Endodermal cell (in vitro differentiated cells): Measurements from ENCODE around the gene PPRC1. TPM values are rescaled to one million over a fixed set of nuclear protein-coding genes. Genes with fewer than 3 reads are reported as not detected.

Source experiments
- DNase-seq: peaks from one replicate; pipeline ENCODE4 v3.0.0-alpha.2; 2017
- H3K27ac ChIP-seq: 2 replicates; pipeline ENCODE4 v1.5.1; 2013; ENCODE audit warnings: mild to moderate bottlenecking, low read depth, low read length, moderate library complexity
- H3K27me3 ChIP-seq: 2 replicates; pipeline ENCODE4 v1.6.1; 2013; ENCODE audit warnings: mild to moderate bottlenecking, low read length, moderate library complexity; ENCODE audit not compliant: insufficient read depth, control insufficient read depth, poor library complexity, severe bottlenecking
- H3K36me3 ChIP-seq: 2 replicates; pipeline ENCODE4 v1.7.0; 2013; ENCODE audit warnings: mild to moderate bottlenecking, low read length, moderate library complexity; ENCODE audit not compliant: control insufficient read depth, insufficient read depth
- H3K4me1 ChIP-seq: one replicate; pipeline ENCODE4 v1.7.0; 2013; ENCODE audit warnings: low read length; ENCODE audit not compliant: control insufficient read depth, insufficient read depth
- H3K4me3 ChIP-seq: 2 replicates; pipeline ENCODE4 v1.5.1; 2013; ENCODE audit warnings: mild to moderate bottlenecking, low read length, moderate library complexity
- H3K9ac ChIP-seq: 2 replicates; pipeline ENCODE4 v1.6.1; 2013; ENCODE audit warnings: mild to moderate bottlenecking, low read length, moderate library complexity; ENCODE audit not compliant: poor library complexity, severe bottlenecking; ENCODE audit errors: extremely low read depth
- H3K9me3 ChIP-seq: 2 replicates; pipeline ENCODE4 v1.6.1; 2013; ENCODE audit warnings: mild to moderate bottlenecking, low read length, moderate library complexity; ENCODE audit not compliant: control insufficient read depth
- H3K27ac Mint-ChIP-seq: 2 replicates; pipeline ENCODE4 v1.8.0; 2020; ENCODE audit warnings: mixed read lengths
- H3K27me3 Mint-ChIP-seq: 2 replicates; pipeline ENCODE4 v1.8.0; 2021; ENCODE audit warnings: mild to moderate bottlenecking, mixed read lengths; ENCODE audit not compliant: insufficient read depth
- H3K36me3 Mint-ChIP-seq: 2 replicates; pipeline ENCODE4 v1.8.0; 2020; ENCODE audit warnings: low read depth, mixed read lengths
- H3K4me1 Mint-ChIP-seq: 2 replicates; pipeline ENCODE4 v1.8.0; 2020; ENCODE audit warnings: mixed read lengths
- H3K4me3 Mint-ChIP-seq: 2 replicates; pipeline ENCODE4 v1.8.0; 2020; ENCODE audit warnings: mild to moderate bottlenecking, moderate library complexity, mixed read lengths
- H3K9me3 Mint-ChIP-seq: 2 replicates; pipeline ENCODE4 v1.8.0; 2020; ENCODE audit warnings: mild to moderate bottlenecking, mixed read lengths
- CTCF ChIP-seq: fragments of 200-600 bp; sonication (generic); conservative IDR thresholded peaks from 2 replicates; pipeline ENCODE4 v1.5.0; 2021; ENCODE audit warnings: antibody characterized with exemption, mild to moderate bottlenecking
- WGBS, 2 experiments: methylation state at CpG; one replicate each; pipeline versions ENCODE4 v1.1.5 to v1.1.7; 2013; ENCODE audit warnings: missing lambda C conversion rate in 2 of 2, mixed read lengths in 1 of 2; ENCODE audit not compliant: insufficient coverage in 1 of 2, insufficient read length in 1 of 2; 5-methylcytosine and 5-hydroxymethylcytosine counted together
- total RNA-seq, 2 donors: library from RNA; stranded (reverse); fragmentation: NEBNext Ultra II Directional in 1 of 2; extraction: Animal tissue kit (Norgen Biotek cat#: 25700) in 1 of 2; gene quantifications; 2 replicates in 1 of 2; 3 replicates in 1 of 2; pipeline ENCODE4 v1.2.1, GENCODE V29; 2021

Gene PPRC1
- total RNA-seq, 2 donors from 2014 or later: 44.5 to 44.7 TPM

DNA sequence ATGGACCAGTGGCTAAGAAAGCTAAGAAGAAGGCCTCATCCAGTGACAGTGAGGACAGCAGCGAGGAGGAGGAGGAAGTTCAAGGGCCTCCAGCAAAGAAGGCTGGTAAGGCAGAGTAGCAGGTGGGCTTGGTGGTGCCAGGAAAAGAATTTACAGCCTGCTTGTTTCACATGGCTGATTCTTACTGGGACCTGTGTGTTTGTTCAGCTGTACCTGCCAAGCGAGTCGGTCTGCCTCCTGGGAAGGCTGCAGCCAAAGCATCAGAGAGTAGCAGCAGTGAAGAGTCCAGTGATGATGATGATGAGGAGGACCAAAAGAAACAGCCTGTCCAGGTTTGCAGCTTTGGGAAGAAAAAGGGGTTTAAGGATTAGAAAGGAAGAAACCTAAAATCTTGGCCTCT is 24.4 kb downstream of the PPRC1 start:
- no peak overlapping the region for H3K27ac Mint-ChIP-seq
- H3K4me1 Mint-ChIP-seq: peaks cover 6% of the 10 kb centered on the region
- H3K27ac ChIP-seq: no peak overlapping the region
- no peak overlapping the region for H3K4me3 Mint-ChIP-seq
- H3K9ac ChIP-seq: no peak overlapping the region
- H3K27me3 Mint-ChIP-seq: no peaks in the 10 kb centered on the region
- H3K27me3 ChIP-seq: no peaks in the 10 kb centered on the region
- DNase-seq: no peak
- 93 to 97% methylated on average over 3 of the region's 3 CpGs for WGBS, 2 experiments
- H3K9me3 Mint-ChIP-seq: no peaks in the 10 kb centered on the region
- peaks cover 75% of the 10 kb centered on the region for H3K36me3 Mint-ChIP-seq
- no peak overlapping the region for H3K4me3 ChIP-seq
- peaks cover 70% of the 10 kb centered on the region for H3K36me3 ChIP-seq
- H3K9me3 ChIP-seq: no peaks in the 10 kb centered on the region
- peaks cover 3% of the 10 kb centered on the region for H3K4me1 ChIP-seq
- TF ChIP-seq CTCF: no peak

DNA sequence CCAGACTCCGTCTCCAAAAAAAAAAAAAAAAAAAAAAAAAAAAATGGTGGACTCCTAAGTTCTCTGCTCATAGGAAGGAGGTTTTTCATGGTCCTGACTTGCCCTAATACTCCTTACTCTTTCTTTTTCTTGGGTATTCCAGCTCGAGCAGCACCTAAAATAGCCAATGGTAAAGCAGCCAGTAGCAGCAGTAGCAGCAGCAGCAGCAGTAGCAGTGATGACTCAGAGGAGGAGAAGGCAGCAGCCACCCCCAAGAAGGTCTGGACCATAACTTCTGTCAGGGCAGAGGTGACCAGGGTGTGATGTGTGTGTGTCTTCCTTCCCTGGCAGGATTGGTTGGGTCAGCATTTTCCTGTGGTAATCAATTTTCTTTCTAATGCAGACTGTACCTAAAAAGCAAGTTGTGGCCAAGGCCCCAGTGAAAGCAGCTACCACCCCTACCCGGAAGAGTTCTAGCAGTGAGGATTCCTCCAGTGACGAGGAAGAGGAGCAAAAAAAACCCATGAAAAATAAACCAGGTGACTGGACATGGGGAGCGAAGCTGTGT is 26.3 kb downstream of the PPRC1 start:
- no peak for DNase-seq

DNA sequence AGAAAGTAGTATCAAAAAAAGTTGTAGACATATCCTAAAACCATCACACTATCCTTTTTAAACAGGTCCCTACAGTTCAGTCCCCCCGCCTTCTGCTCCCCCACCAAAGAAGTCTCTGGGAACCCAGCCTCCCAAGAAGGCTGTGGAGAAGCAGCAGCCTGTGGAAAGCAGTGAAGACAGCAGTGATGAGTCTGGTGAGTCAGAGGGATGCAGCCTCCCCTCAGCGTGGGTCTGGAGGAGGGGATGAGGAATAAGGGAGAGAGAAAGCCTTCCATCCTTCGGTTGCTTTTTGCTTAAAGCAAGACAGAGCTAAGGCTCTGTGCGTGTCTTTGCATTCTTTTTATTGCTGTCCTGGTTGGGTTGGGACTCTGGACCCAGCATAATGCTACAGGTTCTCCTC is 27.0 kb downstream of the PPRC1 start:
- no peak overlapping the region for H3K4me3 ChIP-seq
- Mint-ChIP-seq H3K4me3 (no peak overlapping the region), H3K9me3 (no peaks in the 10 kb centered on the region), H3K27ac (no peak overlapping the region), H3K36me3 (peaks cover 71% of the 10 kb centered on the region), H3K27me3 (no peaks in the 10 kb centered on the region), H3K4me1 (no peaks in the 10 kb centered on the region)
- no peak overlapping the region for H3K27ac ChIP-seq
- 93 to 100% methylated on average over 2 to 4 of the region's 4 CpGs for WGBS, 2 experiments
- no peak for TF ChIP-seq CTCF
- H3K36me3 ChIP-seq: peaks cover 83% of the 10 kb centered on the region
- no peaks in the 10 kb centered on the region for H3K4me1 ChIP-seq
- no peak for DNase-seq
- H3K9ac ChIP-seq: no peak overlapping the region
- H3K27me3 ChIP-seq: no peaks in the 10 kb centered on the region
- H3K9me3 ChIP-seq: no peaks in the 10 kb centered on the region

More for the DNA sequence above, 26.3 kb downstream of the PPRC1 start:
- Histone ChIP-seq H3K4me3 (no peak overlapping the region), H3K36me3 (peaks cover 89% of the 10 kb centered on the region), H3K9ac (no peak overlapping the region), H3K9me3 (no peaks in the 10 kb centered on the region), H3K27ac (no peak overlapping the region), H3K4me1 (no peaks in the 10 kb centered on the region), H3K27me3 (no peaks in the 10 kb centered on the region)
- peak overlapping the region; percentile 44 for H3K27ac Mint-ChIP-seq
- H3K9me3 Mint-ChIP-seq: no peaks in the 10 kb centered on the region
- H3K36me3 Mint-ChIP-seq: peaks cover 77% of the 10 kb centered on the region
- WGBS, 2 experiments: 97 to 100% methylated on average over 3 to 5 of the region's 5 CpGs
- no peak overlapping the region for H3K4me3 Mint-ChIP-seq
- H3K4me1 Mint-ChIP-seq: no peaks in the 10 kb centered on the region
- H3K27me3 Mint-ChIP-seq: no peaks in the 10 kb centered on the region
- TF ChIP-seq CTCF: no peak
